ENCODE results near the gene RXRG. TPM values are rescaled to one million over a fixed set of nuclear protein-coding genes. Genes with fewer than 3 reads are reported as not detected.
"Not testable (repeated sequence)": the region's sequence is repeated elsewhere in the genome, so short reads cannot be mapped to it uniquely, and the experiment has no call there.

RXRG gene
- total RNA-seq, result 3.3 TPM
- long read RNA-seq, transcript RXRG-201 (10 exons, 2,041 nt), result major isoform, 6 of 7 reads
- long read RNA-seq, partial matches to known transcripts, result 1 of 7 reads
- long read RNA-seq, other reads (novel, unspliced or antisense), result 0 of 7 reads

DNA sequence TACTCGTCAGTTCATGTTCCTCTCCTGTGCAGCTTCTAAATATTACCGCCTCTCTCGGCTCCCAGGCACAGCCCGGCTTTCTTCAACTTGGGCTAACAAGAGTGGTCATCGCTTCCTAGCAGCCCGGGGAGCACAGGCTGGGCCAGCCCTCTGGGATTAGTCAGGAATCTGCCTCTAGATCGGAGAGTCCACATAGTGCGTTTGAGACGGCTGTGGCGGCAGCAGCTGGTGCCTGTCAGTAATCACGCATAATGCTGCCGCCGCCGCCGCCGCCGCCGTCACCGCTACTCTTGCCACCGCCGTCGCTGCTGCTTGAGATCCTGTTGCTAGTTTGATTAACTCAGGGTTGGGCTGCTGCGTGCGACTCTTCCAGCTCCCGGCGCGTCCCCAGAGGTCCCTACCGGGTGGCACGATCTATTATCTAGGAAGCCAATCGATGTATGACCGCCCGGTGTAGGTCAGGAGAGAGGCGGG is at the start of gene RXRG:
Gene RXRG (minus strand): TSS at position 230 of the 474 bp plus-strand sequence. CDS start 233 bp downstream, outside the sequence.
- DNase-seq (peak; percentile 70), ATAC-seq (ENCODE audit: poor library complexity) (peak; percentile 78)
- intact Hi-C loops (cut with DNase I), result no loop called here

DNA sequence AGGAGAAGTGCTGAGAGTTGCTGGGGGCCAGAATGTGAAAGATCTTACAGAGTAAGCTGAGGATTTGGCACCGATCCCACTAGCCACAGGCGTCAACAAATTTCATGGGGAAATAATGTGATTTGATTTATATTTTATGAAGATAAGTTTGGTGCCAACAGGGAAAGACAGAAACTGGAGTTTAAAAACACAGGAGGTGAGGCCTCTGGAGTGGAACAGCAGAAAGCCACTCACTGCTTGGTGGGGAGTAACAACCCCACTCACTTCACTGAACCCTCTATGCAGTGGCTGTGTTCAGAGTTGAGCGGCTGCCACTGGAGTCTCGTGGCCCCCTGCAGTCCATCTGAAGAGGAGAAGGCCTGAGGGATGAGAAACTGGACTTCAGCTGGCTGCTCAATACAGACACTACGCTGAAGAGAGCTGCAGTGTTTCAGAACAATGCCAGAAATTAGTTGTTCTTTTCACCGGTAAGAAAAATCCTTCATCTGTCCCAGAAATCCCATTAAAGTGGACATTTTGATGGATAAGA is 48.0 kb upstream of the RXRG start:
- intact Hi-C loops (cut with DNase I), result no loop called here
- ATAC-seq (ENCODE audit: poor library complexity), result no peak

DNA sequence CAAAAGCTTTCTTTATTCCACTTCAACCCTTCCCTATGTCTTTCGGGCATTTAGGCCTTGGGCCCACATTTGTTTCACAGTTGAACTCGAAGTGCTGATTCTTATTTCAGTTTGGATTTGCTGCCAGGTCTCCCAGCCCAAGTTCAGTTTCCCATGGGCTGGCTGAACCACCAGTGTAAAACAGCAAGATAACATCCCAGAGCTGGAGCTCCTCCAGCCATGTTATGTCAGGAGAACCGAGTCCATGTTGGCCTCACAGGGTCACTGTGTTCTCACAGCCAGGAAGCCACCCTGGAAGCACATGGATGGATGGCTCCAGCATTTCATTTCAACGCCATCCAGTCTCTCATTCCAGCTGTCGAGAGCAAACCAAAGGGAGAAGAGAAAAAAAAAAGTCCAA is 45.2 kb upstream of the RXRG start:
- DNase-seq, result peak; percentile 84
- intact Hi-C loops (cut with DNase I), result no loop called here
- ATAC-seq (ENCODE audit: poor library complexity), result peak; percentile 96

More for the DNA sequence above, 48.0 kb upstream of the RXRG start:
- no peak for DNase-seq

DNA sequence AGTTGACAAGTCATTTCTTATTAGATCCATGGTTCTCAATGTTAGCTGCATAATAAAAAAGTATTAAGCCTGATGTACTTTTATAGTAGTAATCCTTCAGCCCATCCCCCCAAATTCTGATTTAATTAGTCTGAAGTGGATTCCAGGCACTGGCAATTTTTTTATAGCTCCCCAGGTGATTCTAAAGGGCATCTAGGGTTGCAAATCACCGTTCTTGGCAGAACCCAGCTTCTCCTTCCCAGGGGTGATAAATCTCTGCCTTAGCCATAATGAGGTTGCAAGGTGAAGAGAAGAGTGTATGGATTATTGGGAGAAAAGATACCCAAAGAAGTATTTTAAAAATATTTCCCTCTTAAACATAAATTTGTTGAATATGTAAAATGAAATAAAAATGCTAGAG is 43.0 kb upstream of the RXRG start:
- ATAC-seq (ENCODE audit: poor library complexity) (no peak), DNase-seq (no peak)
- intact Hi-C loops (cut with DNase I), result no loop called here

DNA sequence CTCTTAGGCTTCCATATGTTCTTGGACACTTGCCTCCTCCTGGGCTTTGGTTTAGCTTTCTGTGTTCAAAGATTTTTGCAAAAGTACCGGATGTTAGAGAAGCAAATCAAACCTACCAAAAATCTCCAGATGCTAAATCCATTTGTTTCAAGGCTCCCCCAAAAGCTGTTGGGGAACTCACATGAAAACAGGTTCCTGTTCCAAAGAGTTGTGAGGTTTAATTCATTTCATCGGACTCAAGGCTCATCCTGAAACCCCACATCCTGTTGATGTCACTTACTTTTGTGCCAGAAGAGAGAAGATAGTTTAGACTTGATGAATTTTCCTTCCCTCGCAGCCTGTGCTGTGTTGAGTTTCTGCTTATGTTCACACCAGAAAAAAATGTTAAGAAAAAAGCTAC is 41.7 kb upstream of the RXRG start:
- DNase-seq (no peak), ATAC-seq (ENCODE audit: poor library complexity) (no peak)
- intact Hi-C loops (cut with DNase I), result no loop called here

DNA sequence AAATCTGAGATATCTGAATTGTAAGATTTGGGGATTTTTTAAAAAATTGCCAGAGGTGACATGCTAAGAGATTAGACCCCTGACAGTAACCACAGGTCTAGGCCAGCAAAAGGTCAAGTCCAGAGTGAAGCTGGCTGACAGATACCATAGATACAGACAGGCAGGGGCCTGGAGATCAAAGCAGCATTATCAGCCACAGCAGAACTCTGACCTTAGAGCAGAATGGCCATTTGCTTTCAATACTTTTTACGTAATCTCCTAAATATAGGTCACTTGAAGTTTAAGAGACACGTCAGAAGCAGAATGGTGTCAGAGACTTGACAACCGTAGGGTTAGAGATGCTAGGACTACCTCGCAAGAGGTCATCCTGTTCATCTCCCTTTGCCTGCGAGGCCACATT is 40.8 kb upstream of the RXRG start:
- DNase-seq (no peak), ATAC-seq (ENCODE audit: poor library complexity) (no peak)
- intact Hi-C loops (cut with DNase I), result no loop called here

DNA sequence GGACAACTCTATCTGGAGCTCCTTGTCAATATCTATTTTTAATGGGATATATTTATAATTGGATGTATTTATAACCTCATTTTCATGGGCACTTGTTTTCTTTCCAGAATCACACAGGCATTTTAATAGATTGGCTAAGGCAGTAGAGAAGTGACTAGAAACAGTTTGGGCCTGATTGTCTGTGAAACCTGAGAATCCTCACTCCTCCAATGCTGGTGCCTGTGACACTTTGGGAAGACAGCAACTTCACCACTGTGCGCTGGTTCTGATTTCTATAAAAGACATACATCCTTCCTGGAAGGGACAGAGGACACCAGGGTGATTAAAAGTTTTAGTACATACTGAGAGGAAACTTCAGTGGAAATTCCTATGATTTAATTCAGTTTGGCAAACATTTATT is 39.6 kb upstream of the RXRG start:
- no peak for DNase-seq
- intact Hi-C loops (cut with DNase I), result no loop called here
- ATAC-seq (ENCODE audit: poor library complexity), result peak; percentile 32

DNA sequence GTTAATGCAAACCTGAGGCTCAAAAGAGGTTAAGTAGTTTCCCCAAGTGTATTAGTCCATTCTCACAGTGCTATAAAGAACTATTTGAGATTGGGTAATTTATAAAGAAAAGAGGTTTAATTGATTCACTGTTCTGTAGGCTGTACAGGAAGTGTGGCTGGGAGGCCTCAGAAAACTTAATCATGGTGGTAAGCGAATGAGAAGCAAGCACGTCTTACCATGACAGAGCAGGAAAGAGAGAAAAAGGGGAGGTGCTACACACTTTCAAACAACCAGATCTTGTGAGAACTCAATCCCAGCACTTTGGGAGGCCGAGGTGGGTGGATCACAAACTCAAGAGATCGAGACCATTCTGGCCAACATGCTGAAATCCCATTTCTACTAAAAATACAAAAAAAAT is 38.5 kb upstream of the RXRG start:
- ATAC-seq (ENCODE audit: poor library complexity) (no peak), DNase-seq (no peak)
- intact Hi-C loops (cut with DNase I), result no loop called here

DNA sequence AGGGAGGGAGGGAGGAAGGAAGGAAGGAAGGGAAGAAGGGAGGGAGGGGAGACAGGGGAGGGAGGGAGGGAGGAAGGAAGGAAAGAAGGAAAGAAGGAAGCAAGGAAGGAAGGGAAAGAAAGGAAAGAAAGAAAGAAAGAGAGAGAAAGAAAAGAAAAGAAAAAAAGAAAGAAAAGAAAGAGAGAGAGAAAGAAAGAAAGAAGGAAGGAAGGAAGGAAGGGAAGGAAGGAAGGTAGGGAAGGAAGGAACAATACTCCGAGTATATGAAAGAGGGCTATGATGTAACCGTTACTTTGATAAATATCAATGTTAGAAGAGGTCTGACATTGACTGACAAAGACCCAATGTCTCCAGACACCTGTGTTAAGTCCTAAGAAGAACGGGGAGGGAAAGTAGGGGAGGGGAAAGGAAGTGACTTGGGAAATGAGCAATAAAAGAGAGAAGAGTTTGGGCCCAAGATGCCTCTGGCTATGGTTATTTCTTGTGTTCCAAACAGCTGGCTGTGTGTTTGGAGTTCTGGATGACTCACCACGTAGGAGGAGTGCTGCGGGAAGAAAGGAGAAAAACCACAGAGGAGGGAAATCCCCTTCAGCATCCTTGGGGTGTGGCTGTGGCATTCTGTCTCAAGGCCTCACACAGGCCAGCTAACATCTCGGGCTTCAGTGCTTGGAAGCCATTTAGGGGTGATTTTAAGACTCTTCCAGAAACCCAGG is 37.0 kb upstream of the RXRG start:
- ATAC-seq (ENCODE audit: poor library complexity), result peak; percentile 87
- intact Hi-C loops (cut with DNase I), result no loop called here
- DNase-seq, result no peak

DNA sequence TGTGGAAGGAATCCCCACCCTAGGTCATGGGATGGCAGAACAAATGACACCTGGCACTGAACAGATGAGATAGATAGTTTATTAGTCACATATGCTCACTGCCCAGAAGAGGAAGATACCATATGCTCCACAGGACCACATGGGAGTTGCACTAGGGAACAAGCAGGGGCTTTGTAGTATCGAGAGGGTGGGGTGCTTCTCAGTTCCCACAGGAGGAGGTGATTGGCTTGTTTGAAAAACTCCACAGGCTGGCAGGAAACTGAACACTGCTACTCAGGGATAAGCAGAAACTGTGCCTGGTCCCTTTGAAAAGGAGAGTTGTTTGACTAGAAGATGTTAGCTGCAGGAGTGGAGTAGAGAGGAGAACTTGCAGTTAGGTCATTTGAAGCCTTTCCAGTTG is 31.9 kb upstream of the RXRG start:
- DNase-seq (no peak), ATAC-seq (ENCODE audit: poor library complexity) (no peak)
- intact Hi-C loops (cut with DNase I), result no loop called here

DNA sequence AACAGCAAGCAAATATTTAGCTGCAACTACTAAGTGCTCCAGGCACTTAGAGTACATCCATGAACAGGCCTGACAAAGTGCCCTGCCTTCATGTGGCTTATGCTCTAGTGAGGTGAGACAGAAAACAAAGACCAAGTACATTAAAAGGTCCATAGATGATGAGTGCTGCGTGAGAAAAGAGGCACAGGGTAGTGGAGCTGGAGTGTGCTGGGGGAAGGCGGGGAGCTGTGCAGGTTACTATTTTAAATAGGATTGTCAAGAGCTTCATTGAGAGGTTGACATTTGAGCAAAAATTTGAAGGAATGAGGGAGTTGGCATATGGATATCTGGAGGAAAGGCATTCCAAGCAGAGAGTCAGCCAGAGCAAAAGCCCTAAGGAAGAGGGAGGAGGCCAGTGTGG is 29.3 kb upstream of the RXRG start:
- DNase-seq (no peak), ATAC-seq (ENCODE audit: poor library complexity) (no peak)
- intact Hi-C loops (cut with DNase I), result no loop called here

DNA sequence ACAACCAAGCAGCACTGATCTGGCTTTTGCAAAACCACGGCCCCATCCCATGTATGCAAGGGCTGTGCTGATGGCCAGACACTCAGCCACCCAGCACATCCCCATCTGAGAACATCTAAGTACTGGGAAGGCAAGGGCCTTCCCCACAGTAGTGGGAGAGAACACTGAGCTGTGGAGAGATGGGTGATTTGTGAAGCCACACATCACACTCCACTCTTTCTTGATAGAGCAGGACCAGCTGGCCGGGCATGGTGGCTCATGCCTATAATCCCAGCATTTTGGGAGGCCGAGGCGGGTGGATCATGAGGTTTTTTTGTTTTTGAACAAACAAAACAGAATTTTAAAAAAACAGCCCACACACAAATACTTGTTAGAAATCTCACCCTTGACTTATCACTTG is 28.2 kb upstream of the RXRG start:
- intact Hi-C loops (cut with DNase I), result no loop called here
- DNase-seq (no peak), ATAC-seq (ENCODE audit: poor library complexity) (no peak)

DNA sequence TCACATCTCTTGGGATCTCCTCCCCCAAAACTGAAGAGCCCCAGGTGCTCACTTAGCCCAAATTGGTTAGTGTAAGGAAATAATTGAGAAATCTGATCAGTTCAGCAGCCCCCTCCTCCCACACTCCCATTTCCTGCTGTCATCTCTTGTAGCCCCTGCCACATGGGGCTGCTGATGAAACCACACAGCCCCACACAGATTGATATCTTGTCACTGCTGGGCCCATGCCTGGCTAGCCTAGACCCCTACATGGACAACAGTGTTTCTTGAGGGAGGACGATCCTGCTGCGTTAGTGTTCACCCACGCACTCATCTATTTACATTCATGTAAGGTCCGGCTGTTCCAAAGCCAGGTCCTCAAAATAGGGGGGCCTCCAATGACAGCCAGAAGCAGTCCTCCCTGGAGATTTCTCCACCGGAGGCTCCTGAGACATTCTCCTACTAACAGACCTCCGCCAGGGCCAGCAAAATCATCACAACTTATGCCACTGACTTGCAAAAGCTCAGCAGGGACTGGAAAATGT is 23.9 kb upstream of the RXRG start:
- DNase-seq, result no peak
- ATAC-seq (ENCODE audit: poor library complexity), result no peak
- intact Hi-C loops (cut with DNase I), result no loop called here

DNA sequence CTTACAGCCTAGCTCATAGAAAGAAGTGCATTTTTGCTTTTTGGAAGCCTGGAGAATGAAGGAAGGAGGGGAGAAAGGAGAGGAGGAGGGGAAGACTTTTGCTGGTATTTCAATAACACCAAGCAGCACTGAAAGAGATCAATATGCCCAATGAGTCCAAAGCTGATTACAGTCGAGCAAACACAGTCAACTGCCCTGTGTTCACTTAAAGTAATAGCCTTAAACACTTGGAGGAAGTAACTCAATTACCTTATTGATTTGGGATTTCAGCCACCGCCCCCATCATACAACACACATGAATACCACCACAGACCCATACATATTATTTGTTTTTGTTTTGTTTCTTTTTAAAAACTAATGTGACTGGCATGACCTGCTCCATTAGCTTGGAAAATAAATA is 23.3 kb upstream of the RXRG start:
- no peak for ATAC-seq (ENCODE audit: poor library complexity)

DNA sequence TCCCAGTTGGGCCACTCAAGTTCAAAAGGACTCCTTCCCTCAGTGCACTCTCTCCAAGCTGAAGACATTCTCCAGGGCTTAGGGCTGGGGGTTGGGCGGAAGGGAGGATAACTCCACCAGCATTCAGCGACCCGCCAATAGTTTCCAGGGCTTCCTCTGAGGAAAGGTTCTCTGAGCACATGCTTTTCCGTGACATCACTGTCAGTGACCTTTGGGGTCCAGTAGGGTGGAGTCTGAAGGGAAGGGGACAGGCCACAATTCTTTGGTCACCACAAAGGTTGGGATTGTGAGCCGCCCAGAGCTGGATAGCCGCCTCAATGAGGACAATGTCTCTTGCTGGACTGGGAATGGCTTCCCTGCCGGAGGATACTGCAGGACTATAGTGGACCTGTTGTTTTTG is 22.8 kb upstream of the RXRG start:
- intact Hi-C loops (cut with DNase I), result no loop called here
- ATAC-seq (ENCODE audit: poor library complexity) (no peak), DNase-seq (no peak)

More for the DNA sequence above, 23.3 kb upstream of the RXRG start:
- no peak for DNase-seq
- intact Hi-C loops (cut with DNase I), result no loop called here

DNA sequence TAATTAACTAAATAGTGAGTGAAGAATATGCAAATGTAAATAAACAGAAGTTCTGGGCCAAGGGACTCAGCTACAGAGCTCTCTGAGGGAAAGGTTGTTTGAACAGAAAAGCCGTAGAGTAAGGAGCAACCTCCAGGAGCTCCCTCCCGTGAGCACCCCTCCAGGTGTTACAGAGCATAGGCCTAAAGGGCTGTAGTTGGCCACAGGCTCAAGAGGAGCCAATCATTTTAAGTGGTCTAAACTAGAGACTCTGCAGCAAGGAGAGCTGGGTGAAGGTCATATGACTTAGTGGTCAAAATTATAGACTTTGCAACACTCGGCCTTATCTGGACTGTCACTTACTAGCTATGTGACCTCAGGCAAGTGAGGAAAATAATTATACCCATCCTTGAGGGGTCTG is 19.1 kb upstream of the RXRG start:
- intact Hi-C loops (cut with DNase I), result no loop called here
- DNase-seq (no peak), ATAC-seq (ENCODE audit: poor library complexity) (no peak)

DNA sequence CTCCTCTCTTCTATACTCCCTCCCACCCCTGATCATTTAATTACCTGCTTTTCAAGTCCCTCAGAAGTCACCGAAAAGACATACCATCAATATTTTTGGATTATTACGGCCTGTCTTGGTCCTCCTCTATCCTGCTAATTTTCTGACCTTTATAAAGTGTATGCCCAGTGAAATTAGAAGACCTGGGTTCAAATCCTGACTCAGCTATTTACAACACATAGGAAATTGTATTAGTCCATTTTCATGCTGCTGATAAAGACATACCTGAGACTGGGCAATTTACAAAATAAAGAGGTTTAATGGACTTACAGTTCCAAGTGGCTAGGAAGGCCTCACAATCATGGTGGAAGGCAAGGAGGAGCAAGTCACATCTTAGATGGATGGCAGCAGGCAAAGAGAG is 14.8 kb upstream of the RXRG start:
- ATAC-seq (ENCODE audit: poor library complexity); intact Hi-C loops (cut with DNase I); DNase-seq: not testable (repeated sequence)

DNA sequence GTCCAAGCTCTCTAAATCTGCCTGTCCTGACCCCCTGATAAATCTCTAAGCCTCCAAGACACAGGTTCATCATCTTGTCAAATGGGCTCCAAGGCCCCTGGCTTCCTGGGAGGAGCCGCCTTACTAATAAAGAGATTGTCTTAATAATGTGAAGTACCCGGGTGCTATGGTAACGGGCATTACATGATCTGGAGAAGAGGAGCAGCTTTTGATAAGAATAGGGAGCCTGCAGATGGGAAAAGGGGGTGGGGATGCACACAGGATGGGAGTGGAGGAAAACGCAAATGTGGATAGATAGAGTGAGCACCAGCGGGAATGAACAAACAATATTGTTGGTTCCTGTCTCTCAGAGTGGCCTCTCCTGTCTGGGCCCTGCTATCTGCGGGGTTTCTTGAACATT is 11.9 kb upstream of the RXRG start:
- DNase-seq (no peak), ATAC-seq (ENCODE audit: poor library complexity) (no peak)
- intact Hi-C loops (cut with DNase I), result no loop called here

DNA sequence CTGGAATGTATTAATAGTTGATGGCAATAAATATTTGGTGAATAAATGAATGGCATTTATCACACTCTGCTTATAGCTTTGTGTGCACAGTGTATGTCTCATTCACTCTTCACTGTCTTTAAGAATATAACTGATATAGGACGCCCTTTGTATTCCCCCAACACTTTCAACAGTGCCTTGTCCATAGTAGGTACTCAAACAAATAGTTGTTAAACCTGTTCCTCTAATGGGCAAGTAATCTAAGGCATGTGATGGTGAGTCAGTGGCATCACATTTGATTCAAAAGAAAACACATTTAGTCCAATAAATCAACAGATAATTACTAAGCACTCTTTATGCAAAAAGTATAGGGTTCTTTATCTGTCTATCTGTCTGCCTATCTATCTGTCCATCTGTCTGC is 11.2 kb upstream of the RXRG start:
- ATAC-seq (ENCODE audit: poor library complexity), result no peak

DNA sequence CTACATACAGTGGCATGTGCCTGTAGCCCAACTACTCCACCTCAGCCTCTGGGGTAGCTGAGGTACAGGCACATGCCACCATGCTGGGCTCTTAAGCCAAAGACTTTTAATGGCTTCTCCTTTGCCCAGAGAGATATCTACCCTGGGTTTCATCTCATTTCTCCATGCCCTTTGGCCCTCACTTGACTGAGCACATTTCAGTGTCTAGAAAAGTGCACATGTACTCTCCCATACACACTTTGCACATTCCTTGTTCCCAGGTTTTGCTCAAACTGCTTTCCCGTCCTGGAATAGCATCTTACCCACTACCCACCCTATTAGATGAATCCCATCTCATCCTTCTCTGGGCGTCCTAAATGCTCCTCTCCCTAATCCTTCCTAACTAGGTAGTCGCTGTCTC is 10.2 kb upstream of the RXRG start:
- DNase-seq (no peak), ATAC-seq (ENCODE audit: poor library complexity) (no peak)
- intact Hi-C loops (cut with DNase I), result no loop called here

More for the DNA sequence above, 11.2 kb upstream of the RXRG start:
- intact Hi-C loops (cut with DNase I), result no loop called here
- no peak for DNase-seq
